HAP-1 (cell line): Measurements from ENCODE around the gene AQP11.
A peak's percentile ranks its signal among the peaks of the same experiment; 100 is the strongest.
"Not testable (repeated sequence)": the region's sequence is repeated elsewhere in the genome, so short reads cannot be mapped to it uniquely, and the experiment has no call there.

ENCODE experiments used
- DNase-seq, 2 experiments: peaks; one replicate each; pipeline ENCODE4 v3.0.0-alpha.2; 2016 to 2020; ENCODE audit warnings: low spot score in 2 of 2
- H3K27me3 ChIP-seq: fragments of 250-450 bp; sonication (Bioruptor Pico); 2 replicates; pipeline ENCODE4 v1.5.1; 2020; ENCODE audit warnings: low read depth, mild to moderate bottlenecking, moderate library complexity
- H3K36me3 ChIP-seq: fragments of 250-450 bp; sonication (Bioruptor Pico); replicated peaks from 2 replicates; pipeline ENCODE4 v1.5.1; 2020; ENCODE audit warnings: mild to moderate bottlenecking
- H3K4me1 ChIP-seq: fragments of 250-450 bp; sonication (Bioruptor Pico); 2 replicates; pipeline ENCODE4 v1.5.1; 2020; ENCODE audit warnings: mild to moderate bottlenecking
- H3K4me3 ChIP-seq: fragments of 250-450 bp; sonication (Bioruptor Pico); 2 replicates; pipeline ENCODE4 v1.5.1; 2020; ENCODE audit warnings: mild to moderate bottlenecking, moderate library complexity
- H3K9me3 ChIP-seq: fragments of 250-450 bp; sonication (Bioruptor Pico); 2 replicates; pipeline ENCODE4 v1.5.1; 2020; ENCODE audit warnings: mild to moderate bottlenecking, moderate library complexity
- in situ Hi-C: fragments of 300-500 bp; cut with MboI; formaldehyde crosslinking; loops from 3 replicates; pipeline ENCODE4 v1.14.3; 2020; ENCODE audit warnings: low sequenced_read_pairs, inconsistent platforms, mixed read lengths

AQP11 gene

GRCh38 chr11:77609234-77609633 lies 19.5 kb downstream of the AQP11 start:
- peaks cover 45% of the 10 kb centered on the region for H3K36me3 ChIP-seq
- in situ Hi-C loops, result no loop called here

GRCh38 chr11:77611921-77612320 lies 22.2 kb downstream of the AQP11 start:
- no peaks in the 10 kb centered on the region for H3K4me1 ChIP-seq
- in situ Hi-C loops, result no loop called here

More at GRCh38 chr11:77609234-77609633, 19.5 kb downstream of the AQP11 start:
- no peak for DNase-seq
- H3K27me3 ChIP-seq, result no peaks in the 10 kb centered on the region
- no peaks in the 10 kb centered on the region for H3K9me3 ChIP-seq
- no peaks in the 10 kb centered on the region for H3K4me1 ChIP-seq
- H3K4me3 ChIP-seq, result no peak overlapping the region

GRCh38 chr11:77617892-77618291 lies 28.1 kb downstream of the AQP11 start:
- no peak for DNase-seq
- no peaks in the 10 kb centered on the region for H3K9me3 ChIP-seq
- no peak overlapping the region for H3K4me3 ChIP-seq
- in situ Hi-C loops, result no loop called here
- no peaks in the 10 kb centered on the region for H3K4me1 ChIP-seq
- H3K27me3 ChIP-seq, result no peaks in the 10 kb centered on the region
- H3K36me3 ChIP-seq, result peaks cover 71% of the 10 kb centered on the region

More at GRCh38 chr11:77611921-77612320, 22.2 kb downstream of the AQP11 start:
- Histone ChIP-seq H3K27me3 (no peaks in the 10 kb centered on the region), H3K36me3 (peaks cover 70% of the 10 kb centered on the region), H3K4me3 (no peak overlapping the region), H3K9me3 (no peaks in the 10 kb centered on the region)
- DNase-seq, result no peak

DNA sequence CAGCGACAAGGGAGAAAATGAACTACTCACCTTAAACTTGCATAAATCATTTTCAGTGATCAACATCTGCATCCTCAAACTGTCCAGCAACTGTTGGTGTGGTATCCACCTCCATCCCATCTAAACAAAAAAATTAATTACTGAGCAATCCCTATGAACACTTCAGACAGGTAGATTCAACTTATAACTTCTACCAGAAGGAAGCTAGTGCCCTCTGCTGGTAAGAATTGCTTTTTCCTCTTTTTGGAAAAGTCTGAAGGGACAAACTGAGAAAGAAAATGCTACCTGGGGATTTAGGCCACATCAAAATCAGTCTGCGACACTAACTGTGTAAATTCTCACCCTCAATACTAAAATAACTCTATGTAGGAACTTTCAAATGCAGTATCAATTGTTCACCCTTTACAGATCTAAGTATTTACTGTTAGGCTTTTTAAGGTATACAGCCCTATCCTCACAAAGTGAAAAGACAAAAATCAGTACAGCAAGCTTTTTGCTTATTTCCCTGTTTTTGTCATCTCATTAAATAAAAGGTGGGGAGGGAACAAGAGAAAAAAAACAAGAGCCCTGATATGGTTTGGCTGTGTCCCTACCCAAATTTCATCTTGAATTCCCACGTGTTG lies 29.9 kb downstream of the AQP11 start:
- peaks cover 69% of the 10 kb centered on the region for H3K36me3 ChIP-seq
- in situ Hi-C loops, result no loop called here
- H3K4me3 ChIP-seq, result no peak overlapping the region
- DNase-seq, result peak; percentile 46 to 48
- no peaks in the 10 kb centered on the region for H3K27me3 ChIP-seq
- no peaks in the 10 kb centered on the region for H3K4me1 ChIP-seq
- no peaks in the 10 kb centered on the region for H3K9me3 ChIP-seq

DNA sequence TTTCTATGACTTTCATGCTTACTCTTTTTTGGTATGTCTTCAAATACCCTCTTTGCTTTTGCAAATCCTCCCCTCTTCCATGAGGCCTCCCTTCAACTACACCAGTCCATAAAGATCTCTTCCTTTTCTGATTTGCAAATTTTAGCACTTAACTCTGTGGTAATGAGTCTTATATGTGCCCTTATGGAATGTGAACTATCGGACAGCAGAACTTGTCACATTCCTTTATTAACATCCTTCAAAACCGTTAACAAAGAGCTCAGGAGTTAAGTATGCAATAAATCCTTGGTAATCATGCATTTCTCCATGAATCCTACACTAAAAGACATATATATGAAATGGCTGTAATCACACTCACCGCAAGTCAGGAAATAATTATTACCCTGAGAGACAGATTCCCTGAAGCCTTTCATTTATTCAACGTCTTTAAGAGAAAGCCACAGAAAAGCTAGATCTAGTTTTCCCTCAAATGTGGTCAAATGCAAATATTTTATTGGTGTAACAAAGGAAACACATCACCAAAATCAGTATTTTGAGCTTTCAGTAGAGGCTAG lies 40.5 kb downstream of the AQP11 start:
- H3K27me3 ChIP-seq, result no peaks in the 10 kb centered on the region
- no peaks in the 10 kb centered on the region for H3K9me3 ChIP-seq
- H3K36me3 ChIP-seq, result peaks cover 13% of the 10 kb centered on the region
- peak in 1 of 2 experiments; percentile 57 for DNase-seq
- in situ Hi-C loops, result no loop called here
- H3K4me1 ChIP-seq, result peaks cover 15% of the 10 kb centered on the region
- H3K4me3 ChIP-seq, result no peak overlapping the region

DNA sequence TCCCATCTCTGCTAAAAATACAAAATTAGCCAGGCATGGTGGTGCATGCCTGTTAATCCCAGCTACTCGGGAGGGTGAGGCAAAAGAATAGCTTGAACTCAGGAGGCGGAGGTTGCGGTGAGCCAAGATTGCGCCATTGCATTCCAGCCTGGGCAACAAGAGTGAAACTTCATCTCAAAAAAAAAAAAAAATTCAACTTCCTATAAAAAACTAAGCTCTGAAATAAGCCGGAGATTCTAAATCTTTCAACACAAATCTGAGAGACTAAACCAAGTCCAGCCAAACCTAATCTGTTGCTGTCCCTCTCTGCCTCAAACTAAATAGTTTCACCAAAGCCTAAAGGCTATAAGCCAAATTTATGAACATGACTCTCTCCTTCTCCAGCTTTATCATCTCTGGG lies 44.2 kb downstream of the AQP11 start:
- H3K27me3 ChIP-seq, H3K36me3 ChIP-seq, H3K4me3 ChIP-seq, DNase-seq, in situ Hi-C loops, H3K9me3 ChIP-seq: not testable (repeated sequence)
- peaks cover 30% of the 10 kb centered on the region for H3K4me1 ChIP-seq

DNA sequence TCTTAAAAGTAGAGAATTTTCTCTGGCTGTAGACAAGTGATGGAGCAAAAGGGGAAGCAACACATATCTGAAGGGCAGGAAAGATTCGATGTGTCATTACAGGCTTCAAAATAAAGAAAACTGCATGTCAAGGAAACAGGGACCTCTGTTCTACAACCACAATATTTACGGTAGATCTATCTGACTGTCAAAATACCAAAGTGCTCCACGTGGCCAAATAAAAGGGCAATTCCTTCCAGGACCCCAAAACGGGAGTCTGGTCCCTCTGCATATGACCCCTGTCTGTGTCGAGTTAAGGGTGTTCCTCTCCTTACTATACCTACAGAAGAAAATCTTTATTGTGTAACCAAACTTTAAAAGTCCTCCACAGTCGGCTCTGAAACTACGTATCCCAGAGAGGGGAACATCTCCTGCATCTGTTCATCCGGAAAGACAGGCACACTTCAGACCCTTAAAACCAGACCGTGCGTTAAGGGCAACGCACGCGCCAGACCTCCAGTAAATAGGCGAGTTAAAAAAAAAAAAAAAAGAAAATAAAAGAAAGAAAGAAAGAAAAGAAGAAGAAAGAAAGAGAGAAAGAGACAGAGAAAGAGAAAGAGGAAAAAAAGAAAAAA lies 47.1 kb downstream of the AQP11 start:
- Histone ChIP-seq H3K4me1 (peaks cover 16% of the 10 kb centered on the region), H3K9me3 (no peaks in the 10 kb centered on the region), H3K27me3 (no peaks in the 10 kb centered on the region), H3K36me3 (peaks cover 6% of the 10 kb centered on the region), H3K4me3 (peak overlapping the region; percentile 97)
- in situ Hi-C loops, result no loop called here
- no peak for DNase-seq

DNA sequence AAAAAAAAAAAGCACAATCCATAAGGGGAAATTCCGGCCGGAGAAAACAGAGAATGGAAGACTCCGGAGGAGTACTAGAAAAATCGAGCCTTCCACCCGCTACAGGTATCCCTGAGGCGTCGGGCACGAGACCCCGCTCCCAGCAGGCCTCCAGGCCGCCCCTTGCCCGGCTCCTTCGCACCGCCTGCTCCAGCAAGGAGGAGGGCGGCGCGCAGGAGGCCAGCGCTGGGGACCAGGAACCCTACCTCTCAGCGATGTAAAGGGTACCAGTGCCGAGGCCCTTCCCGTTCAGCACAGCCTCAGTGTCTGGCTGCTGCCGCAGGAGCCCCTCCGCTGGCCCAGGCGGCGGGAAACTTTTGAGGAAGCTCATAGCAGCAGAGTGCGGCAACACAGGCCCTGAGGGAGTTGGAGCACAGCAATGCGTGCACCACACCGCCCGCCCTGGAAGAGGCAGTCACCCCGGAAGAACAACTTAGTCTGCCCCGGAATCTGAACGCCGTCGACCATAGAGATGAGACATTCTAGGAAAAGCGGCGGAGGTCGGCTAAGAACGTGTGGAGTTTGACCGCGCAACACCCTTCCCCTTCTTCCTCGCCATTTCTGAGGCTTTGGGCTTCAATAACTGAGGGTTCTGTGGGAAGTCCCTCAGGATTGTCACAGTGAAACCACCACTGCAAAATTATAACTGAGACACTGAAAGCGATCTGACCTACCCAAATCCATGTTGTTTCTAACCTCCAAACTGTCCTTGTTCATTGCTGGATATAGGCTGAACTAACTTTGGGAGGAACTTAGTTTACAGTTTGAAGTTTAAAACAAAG lies 47.8 kb downstream of the AQP11 start, which contains the start of gene CLNS1A:
Gene CLNS1A (minus strand): TSS at position 450 of the 821 bp plus-strand sequence. CDS start 80 bp downstream, at position 370.
- H3K4me3 ChIP-seq, result peak within 1 kb of the TSS; percentile 97
- H3K36me3 ChIP-seq, result peaks cover 6% of the 10 kb centered on the region
- no peaks in the 10 kb centered on the region for H3K27me3 ChIP-seq
- in situ Hi-C loops, result no loop called here
- H3K4me1 ChIP-seq, result peaks cover 14% of the 10 kb centered on the region
- no peaks in the 10 kb centered on the region for H3K9me3 ChIP-seq
- peak; percentile 86 to 91 for DNase-seq

- Histone ChIP-seq H3K4me1 (peaks cover 6% of the 10 kb centered on the region), H3K4me3 (no peak overlapping the region)
- in situ Hi-C loops, result no loop called here
Measured at GRCh38 chr11:77642228-77642627, 52.5 kb downstream of the AQP11 start.

DNA sequence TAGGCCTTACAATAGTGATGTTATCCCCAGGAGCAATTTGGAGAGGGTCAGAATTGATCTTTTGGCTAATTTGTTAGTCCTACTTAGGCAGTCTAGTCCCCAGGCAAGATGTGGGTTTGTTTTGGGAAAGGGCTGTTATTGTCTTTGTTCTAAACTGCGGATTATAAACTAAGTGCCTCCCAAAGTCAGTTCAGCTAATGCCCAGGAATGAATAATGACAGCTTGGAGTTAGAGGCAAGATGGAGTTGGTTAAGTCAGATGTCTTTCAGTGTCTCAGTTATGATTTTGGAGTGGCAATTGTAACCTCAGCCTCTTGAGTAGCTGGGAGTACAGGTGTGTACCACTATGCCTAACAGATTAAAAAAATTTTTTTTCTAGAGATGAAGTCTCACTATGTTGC lies 55.1 kb downstream of the AQP11 start:
- DNase-seq, result no peak
- no peaks in the 10 kb centered on the region for H3K9me3 ChIP-seq
- H3K4me3 ChIP-seq, result no peak overlapping the region
- no peaks in the 10 kb centered on the region for H3K36me3 ChIP-seq
- H3K27me3 ChIP-seq, result no peaks in the 10 kb centered on the region
- in situ Hi-C loops, result no loop called here
- no peaks in the 10 kb centered on the region; the same call in 1 of the 2 replicates for H3K4me1 ChIP-seq

More at GRCh38 chr11:77642228-77642627, 52.5 kb downstream of the AQP11 start:
- Histone ChIP-seq H3K27me3 (no peaks in the 10 kb centered on the region), H3K36me3 (no peaks in the 10 kb centered on the region), H3K9me3 (no peaks in the 10 kb centered on the region)
- DNase-seq, result no peak

- no peak for DNase-seq
- no peaks in the 10 kb centered on the region for H3K36me3 ChIP-seq
- H3K9me3 ChIP-seq, result no peaks in the 10 kb centered on the region
- in situ Hi-C loops, result no loop called here
- H3K4me3 ChIP-seq, result no peak overlapping the region
- no peaks in the 10 kb centered on the region for H3K27me3 ChIP-seq
- no peaks in the 10 kb centered on the region for H3K4me1 ChIP-seq
Measured at GRCh38 chr11:77647654-77648305, 58.0 kb downstream of the AQP11 start.

GRCh38 chr11:77650123-77650522 lies 60.4 kb downstream of the AQP11 start:
- no peaks in the 10 kb centered on the region for H3K9me3 ChIP-seq
- in situ Hi-C loops, result no loop called here
- H3K36me3 ChIP-seq, result no peaks in the 10 kb centered on the region
- H3K4me1 ChIP-seq, result no peaks in the 10 kb centered on the region
- no peaks in the 10 kb centered on the region for H3K27me3 ChIP-seq
- H3K4me3 ChIP-seq, result no peak overlapping the region
- no peak for DNase-seq

DNA sequence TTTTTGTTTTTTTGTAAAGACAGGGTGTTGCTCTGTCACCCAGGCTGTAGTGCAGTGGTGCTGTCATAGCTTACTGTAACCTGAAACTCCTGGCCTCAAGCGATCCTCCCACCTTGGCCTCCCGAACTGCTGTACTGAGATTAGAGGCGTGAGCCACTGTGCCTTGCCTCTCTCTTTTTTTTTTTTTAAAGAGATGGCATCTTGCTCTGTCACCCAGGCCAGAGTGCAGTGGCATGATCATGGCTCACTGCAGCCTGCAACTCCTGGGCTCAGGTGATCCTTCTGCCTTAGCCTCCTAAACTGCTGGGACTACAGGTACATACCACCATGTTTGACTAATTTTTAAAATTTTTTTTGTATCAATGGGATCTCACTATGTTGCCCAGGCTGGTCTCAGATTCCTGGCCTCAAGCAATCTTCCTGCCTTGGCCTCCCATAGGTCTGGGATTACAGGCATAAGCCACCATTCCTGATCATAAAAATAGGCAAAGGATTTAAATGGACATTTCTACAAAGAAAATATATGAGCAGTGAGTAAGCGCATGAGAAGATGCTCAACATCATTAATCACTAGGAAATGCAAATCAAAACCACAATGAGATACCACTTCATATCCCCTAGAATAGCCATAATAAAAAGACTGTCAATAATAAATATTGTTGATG lies 65.1 kb downstream of the AQP11 start:
- H3K4me1 ChIP-seq, result no peaks in the 10 kb centered on the region
- no peaks in the 10 kb centered on the region for H3K27me3 ChIP-seq
- no peak for DNase-seq
- H3K9me3 ChIP-seq, result no peaks in the 10 kb centered on the region
- H3K36me3 ChIP-seq, result no peaks in the 10 kb centered on the region
- in situ Hi-C loops, result no loop called here
- H3K4me3 ChIP-seq, result no peak overlapping the region
